ENCODE data around the gene RNF168.

- TF ChIP-seq, protein P1, sequence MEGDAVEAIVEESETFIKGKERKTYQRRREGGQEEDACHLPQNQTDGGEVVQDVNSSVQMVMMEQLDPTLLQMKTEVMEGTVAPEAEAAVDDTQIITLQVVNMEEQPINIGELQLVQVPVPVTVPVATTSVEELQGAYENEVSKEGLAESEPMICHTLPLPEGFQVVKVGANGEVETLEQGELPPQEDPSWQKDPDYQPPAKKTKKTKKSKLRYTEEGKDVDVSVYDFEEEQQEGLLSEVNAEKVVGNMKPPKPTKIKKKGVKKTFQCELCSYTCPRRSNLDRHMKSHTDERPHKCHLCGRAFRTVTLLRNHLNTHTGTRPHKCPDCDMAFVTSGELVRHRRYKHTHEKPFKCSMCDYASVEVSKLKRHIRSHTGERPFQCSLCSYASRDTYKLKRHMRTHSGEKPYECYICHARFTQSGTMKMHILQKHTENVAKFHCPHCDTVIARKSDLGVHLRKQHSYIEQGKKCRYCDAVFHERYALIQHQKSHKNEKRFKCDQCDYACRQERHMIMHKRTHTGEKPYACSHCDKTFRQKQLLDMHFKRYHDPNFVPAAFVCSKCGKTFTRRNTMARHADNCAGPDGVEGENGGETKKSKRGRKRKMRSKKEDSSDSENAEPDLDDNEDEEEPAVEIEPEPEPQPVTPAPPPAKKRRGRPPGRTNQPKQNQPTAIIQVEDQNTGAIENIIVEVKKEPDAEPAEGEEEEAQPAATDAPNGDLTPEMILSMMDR (IDR thresholded peaks at IDR 0.05 in 2 of 3, conservative IDR thresholded peaks at IDR 0.05 in 1 of 3; ENCODE audit: borderline replicate concordance in 1 of 3, insufficient read depth in 1 of 3, low read depth in 2 of 3, low read length in 2 of 3), result peak in 2 of 3 experiments; percentile 35 to 42; a peak in 4 of 6 replicates
- no peak for TF ChIP-seq POLR2A (IDR thresholded peaks at IDR 0.05; ENCODE audit: borderline replicate concordance, extremely low read depth, insufficient read depth, insufficient read length)
- no peak for TF ChIP-seq ELF1 (IDR thresholded peaks at IDR 0.05; ENCODE audit: borderline replicate concordance, low read depth)
- no peak for TF ChIP-seq POLR2AphosphoS5 (IDR thresholded peaks at IDR 0.05; ENCODE audit: low read depth, low read length)
- no peak for TF ChIP-seq YY1 (IDR thresholded peaks at IDR 0.05; ENCODE audit: extremely low read depth, insufficient replicate concordance, low read depth, low read length)
- TF ChIP-seq CEBPB (IDR thresholded peaks at IDR 0.05; ENCODE audit: low read depth), result no peak
- TF ChIP-seq JUND (IDR thresholded peaks at IDR 0.05), result no peak
- no peak for TF ChIP-seq MAX (IDR thresholded peaks at IDR 0.05)
- TF ChIP-seq EGR1 (IDR thresholded peaks at IDR 0.05; ENCODE audit: low read depth), result no peak
These were observed 17.3 kb downstream of the RNF168 start for GRCh38 chr3:196486263-196486662.
